Hematopoietic multipotent progenitor cell treated with erythropoietin and hydrocortisone succinate and interleukin-3 and kit ligand, for 4 days (in vitro differentiated cells): ENCODE measurements around the gene NPAS2.

ENCODE experiments used
- DNase-seq: peaks from one replicate; pipeline ENCODE4 v3.0.0-alpha.2; 2015

The NPAS2 gene

DNA sequence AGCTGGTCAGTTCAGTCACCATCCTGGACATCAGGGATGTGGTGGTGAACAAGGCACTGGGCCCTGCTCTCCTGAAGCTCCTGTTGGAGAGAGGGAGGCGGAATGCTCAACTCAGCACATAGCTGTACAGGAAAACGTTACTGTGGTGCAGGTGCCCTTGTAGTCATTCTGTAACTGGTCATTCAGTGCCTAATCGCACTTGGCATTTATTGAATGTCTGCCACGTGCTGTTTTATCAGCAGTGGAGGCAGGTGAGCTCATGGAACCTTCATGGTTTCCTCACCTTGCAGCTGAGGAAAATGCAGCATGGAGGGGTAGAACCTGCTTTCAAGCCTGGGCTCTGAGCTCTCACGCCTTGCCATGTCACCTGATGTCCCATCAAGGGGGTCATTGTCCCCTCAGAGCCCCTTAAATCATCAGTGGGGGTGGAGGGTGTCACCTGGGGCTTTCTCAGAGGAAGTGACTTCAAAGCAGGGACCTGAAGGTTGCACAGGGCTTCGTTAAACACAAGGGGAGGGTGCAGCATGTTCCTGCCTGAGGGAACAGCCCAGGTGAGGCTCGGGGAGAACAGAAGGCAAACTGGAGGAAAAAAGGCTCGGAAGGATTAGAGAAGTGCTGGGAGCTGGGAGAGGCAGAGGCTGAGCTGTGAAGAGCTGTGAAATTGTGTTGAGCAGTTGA is 126.1 kb downstream of the NPAS2 start:
- DNase-seq: no peak

DNA sequence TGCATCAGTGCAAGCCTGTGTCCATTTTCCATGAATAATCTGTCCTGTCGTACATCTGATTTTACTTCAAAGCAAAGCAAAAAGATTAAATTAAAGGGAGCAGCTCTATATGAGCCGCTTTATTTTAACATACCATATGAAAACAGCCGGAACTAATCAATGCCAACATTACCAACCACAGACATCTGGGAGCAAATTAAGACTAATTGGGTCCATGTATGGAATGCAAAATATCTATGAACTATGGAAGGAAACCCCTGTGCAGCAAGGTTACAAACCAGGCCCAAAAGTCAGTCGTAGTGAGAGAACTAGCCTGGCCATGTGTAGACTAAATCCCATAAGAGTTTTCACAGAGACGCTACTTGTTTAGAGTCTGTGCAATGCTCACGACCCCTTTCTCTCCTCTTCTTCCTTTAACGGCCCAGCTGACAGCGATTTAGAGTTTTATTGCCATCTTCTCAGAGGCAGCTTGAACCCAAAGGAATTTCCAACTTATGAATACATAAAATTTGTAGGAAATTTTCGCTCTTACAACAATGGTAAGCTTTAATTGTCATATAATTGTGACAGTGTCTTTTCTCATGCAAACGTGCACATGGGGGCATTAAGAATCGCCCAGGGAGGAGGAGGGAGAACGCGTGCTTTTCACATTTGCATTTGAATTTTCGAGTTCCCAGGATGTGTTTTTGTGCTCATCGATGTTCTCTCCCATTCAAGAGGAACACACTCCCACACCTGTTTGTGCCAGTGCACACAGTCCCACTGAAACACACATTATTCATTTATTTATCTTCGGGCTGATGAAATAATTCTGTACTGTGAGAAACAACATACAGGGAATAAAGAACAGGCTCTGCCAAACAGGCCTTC is 129.2 kb downstream of the NPAS2 start:
- no peak for DNase-seq

DNA sequence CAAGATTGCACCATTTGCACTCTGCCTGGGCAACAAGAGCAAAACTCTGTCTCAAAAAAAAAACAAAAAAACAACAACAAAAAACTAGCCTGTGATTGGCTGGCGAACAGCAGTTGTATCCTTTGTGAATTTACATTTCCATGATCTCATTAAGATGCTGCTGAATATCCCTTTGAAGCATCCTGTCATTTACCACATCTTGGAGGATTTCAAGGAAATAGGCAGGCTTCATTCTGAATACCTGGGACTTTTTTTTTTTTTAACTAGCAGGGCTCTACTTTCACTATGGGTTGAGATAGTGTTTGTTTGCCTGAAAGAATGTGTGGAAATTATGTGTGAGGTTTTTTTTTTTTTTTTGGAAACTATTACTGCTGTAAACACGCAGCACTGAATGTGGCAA is 132.6 kb downstream of the NPAS2 start:
- no peak for DNase-seq

DNA sequence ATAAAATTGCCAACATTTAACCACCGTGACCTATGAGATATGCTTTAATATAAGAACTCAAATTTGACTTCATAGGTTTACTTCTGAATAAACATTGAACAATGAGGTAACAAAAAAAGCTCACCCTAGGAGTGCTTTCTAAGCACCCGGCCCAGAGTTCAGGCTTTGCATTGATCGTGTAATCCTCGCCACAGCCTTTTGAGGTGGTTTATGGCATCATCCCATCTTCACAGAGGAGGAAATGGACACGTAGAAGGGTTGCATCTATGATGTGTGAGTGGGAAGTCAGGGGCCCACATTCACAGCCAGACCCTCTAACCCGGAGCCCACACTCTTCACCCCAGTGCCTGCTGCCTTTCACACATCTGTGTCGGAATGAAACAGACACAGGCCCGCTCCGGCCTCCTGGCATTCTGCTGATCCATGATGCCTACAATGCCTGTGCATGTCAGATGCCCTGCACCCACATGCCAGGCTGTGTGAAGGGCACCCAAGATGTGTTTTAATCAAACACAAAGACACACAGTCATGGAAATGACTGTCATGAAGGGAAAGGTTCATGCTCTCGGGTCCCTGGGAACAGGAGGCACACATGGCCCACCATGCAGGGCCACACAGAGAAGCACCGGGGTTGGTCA is 133.6 kb downstream of the NPAS2 start:
- DNase-seq: no peak

DNA sequence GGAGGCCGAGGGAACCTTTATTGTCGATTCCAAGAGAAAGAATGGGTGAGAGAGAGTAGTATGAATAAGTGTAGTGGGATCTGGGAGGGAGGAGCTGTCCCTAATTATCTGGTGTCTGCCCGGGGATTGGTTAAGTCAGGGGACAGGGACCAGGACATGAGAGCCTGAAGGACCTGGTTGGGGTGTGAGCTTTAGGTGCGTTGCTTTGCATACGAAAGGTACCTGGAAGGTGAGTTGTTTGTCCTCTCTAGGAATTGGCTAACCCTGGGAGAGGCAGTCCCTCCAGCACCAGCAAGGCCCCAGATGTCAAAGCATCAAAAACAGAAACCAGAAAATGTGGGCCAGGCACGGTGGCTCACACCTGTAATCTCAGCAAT is 134.1 kb downstream of the NPAS2 start:
- no peak for DNase-seq

DNA sequence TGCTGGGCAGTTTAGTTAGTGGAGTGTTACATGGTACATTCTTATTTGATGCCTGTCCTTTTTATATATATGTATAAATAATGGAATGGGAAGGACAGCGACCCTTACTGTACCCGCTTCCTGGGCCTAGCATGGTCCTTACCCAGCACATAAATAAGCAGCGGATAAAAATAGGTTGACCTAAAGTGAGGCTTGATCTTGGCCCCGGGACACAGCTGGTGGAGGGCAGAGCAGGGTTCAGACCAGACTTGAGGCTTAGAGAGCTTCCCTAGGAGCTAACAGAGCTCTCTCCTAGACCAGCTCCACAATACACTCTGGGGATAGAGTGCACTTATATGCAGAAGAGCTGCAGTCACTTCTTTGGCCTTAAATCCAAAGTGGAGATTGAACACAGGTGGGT is 135.3 kb downstream of the NPAS2 start:
- DNase-seq: no peak

DNA sequence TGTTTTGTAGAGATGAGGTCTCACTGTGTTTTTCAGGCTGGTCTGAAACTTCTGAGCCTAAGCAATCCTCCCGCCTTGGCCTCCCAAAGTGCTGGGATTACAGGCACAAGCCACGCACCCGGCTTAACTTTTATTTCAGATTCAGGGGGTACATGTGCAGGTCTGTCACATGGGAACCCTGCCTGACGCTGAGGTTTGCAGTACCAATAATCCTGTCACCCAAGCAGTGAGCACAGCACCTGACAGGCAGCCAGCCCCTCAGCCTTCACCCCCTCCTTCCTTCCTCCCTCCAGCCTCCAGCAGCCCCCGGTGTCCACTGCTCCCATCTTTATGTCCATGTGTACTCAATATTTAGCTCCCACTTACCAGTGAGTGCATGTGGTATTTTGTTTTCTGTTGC is 136.1 kb downstream of the NPAS2 start:
- DNase-seq: no peak

DNA sequence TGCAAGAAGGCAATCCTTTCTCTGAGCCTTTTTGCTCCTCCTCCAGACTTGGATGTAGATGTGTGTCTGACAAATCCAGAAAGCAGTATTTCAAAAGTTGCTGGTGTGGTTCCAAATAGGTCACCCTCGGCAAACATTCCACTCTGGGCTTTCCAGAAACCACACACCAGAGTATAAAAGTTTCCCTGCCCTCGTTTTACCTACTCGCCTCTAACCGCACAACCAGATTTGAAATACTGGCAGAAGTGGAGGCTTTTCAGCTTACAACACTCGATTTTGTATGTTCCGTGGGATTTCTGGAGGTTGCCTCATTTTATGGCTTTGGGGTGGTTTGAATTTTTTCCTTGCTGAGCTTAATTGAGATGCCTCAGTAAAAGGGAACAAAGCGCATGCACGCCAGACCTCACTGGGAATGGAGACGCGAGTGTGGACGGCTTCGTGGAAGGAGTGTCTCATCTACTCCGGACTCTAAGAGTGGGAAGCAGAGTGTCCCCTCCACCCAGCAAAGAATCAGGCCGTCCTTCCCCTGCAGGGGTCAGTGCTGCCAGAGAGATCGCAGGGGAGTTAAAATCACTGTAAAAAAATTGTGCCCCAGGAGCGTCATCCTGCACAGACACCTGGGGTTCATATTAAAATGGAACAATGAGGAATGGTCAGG is 138.2 kb downstream of the NPAS2 start:
- DNase-seq: no peak

DNA sequence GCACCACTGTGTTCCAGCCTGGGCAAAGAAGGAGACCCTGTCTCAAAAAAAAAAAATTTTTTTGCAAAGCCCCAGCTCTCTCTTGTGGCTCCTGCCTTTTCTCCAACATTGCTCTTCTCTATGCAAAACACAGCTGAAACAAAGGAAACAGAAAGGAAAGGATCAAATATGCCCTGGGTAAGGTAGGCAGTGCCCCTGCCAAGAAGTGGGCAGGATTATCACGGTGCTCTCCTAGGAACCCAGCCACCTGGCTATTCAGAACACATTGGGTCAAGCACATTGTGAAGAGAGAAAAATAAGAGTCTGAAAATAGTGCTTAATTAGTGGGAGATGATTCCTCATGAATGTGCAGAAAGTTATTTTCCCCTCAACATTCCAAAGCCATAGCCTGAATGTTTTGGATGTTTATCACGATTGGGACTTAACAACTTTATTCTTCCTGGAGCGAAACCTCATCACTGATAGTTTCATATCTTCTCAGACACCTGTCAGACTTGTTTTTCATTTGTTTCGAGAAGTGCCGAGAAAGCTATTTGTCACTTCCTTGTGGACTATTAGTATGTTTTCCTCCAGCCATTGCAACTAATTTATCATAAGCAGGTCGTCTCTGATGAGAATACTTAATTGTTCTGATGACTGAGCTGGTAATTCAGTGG is 139.4 kb downstream of the NPAS2 start:
- no peak for DNase-seq

DNA sequence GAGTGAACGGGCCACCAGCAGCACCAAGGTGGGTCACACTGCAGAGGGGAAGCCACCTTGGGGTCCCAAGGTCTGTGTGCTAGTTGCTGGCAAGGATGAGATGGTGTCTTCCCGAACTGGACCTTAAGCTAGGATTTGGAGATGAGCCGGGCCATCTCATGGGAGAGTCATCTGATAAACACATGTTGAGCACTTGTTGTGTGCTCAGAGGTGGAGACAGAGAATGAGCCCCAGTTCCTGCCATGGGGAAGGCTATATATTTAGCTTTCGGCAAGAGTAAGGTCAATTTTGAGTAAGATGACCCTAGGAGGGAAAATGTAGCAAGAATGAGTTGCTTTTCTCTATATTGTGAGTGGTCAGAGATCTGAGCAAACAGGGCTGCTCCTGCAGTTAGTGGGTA is 140.7 kb downstream of the NPAS2 start:
- no peak for DNase-seq

DNA sequence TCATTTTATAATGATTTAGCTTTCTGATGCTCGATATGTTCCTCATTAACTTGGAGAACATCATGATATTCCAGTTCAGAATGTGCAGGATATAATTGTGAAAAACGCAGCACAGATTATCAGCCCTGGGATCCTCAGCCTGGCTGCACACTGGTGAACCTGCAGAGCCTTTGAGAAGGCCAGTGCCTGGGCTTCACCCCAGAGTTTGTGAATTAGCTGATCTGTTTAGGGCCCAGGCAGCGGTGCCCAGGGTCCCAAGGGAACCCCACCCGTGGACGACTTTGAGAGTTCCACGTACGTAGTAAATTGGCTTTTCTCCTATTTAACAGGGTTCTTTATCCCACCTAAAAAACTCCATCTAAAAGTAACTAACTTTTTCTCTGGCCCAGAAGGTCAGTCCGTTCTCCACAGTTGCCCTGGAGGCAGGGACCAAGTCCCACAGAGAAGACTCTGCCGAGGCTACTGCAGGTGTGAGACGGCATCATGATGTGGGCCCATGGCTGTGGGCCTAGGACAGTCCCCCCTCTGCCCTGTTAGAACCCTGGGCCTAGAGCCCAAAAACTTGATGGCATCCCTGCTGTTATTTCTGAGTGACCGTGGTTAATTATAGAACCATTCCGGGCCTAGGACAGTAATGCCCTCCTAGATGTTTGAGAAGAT is 142.6 kb downstream of the NPAS2 start:
- DNase-seq: no peak

DNA sequence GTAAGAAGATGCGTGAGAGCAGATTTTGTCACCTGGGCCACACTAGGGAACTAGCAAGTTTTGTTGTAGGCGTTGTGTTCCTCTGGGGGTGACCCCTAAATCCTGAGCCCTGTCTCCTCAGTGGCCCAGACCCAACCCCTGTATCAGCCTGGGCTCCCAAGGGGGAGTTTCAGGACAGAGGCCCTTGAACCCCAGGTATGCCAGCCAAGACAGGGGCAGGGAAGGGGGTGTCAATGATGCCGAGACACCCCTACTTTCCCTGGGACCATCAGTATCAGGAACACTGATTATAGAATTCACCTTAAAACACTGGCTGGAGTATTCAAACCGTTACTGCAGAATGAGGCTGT is 143.1 kb downstream of the NPAS2 start:
- DNase-seq: no peak

DNA sequence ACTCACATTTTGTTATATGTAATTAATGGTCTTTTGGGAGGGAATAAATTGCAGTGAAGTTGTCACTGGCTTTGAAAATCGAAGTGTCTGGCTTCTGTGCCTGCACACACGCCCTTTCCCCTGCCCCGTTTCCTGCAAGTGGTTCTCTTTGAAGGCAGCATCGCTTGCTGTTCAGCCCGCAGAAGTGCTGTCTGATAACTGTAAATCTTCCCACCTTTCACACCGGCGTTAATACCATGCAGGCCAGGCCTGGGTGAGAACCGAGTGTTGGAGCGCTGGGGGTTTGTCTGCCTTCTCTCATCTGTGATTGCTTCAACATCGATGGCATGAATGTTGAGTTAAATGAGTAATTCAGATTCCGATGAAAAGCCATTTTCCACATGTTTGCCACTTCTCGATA is 144.3 kb downstream of the NPAS2 start:
- no peak for DNase-seq

DNA sequence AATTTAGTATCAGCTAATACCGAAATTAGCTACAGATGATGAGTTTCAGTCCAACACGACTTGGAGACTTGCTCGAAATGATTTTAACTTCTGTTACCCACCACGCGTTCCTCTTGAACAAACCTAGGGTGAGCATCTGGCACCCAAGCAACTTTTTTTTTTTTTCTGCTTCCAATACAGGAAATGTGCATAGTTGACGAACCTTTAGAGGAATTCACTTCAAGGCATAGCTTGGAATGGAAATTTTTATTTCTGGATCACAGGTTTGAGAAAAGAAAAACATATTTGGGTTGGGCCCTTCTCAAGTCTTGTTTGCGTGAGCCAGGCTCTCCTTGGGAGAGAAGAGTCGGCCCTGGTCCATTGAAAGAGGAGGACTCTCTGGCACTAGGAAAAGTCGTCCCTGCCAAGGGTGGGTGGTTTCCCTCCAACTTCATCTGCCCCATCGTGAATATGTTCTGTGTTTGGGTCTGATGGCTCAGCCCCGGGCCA is 144.8 kb downstream of the NPAS2 start:
- DNase-seq: no peak

DNA sequence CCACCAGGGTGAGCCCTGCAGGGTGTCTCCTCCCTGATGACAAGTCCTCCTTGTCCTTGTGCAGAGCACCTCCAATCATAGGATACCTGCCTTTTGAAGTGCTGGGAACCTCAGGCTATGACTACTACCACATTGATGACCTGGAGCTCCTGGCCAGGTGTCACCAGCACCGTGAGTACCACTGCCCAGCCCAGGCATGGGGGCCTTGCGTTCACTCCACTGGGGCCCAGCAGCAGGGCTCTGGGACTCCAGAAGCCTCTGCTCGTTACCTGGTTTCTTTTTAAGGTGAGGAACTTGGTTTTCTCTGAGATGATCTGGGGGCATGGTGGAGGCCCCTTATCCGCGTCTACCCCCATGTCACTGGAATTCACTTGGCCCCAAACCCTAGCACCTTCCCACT is 145.7 kb downstream of the NPAS2 start:
- no peak for DNase-seq

DNA sequence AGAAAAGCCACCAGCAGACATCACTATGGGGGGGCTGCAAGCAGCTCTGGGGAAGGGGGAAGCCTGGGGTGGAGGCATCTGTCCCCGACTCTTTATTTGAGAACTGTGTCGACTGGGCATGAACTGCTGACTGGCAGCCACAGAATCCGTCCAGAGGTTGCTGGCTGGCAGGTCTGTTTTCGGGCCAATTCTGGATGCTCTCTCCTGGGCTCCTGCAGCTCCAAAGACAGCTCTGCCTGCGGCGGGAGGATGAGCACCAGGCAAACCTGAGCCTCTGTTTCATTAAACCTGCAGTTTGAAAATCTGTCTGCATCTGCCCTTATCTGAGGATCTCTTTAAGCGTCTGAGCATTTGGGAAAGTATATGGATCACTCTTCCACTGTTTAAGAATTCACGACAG is 147.8 kb downstream of the NPAS2 start:
- DNase-seq: no peak

DNA sequence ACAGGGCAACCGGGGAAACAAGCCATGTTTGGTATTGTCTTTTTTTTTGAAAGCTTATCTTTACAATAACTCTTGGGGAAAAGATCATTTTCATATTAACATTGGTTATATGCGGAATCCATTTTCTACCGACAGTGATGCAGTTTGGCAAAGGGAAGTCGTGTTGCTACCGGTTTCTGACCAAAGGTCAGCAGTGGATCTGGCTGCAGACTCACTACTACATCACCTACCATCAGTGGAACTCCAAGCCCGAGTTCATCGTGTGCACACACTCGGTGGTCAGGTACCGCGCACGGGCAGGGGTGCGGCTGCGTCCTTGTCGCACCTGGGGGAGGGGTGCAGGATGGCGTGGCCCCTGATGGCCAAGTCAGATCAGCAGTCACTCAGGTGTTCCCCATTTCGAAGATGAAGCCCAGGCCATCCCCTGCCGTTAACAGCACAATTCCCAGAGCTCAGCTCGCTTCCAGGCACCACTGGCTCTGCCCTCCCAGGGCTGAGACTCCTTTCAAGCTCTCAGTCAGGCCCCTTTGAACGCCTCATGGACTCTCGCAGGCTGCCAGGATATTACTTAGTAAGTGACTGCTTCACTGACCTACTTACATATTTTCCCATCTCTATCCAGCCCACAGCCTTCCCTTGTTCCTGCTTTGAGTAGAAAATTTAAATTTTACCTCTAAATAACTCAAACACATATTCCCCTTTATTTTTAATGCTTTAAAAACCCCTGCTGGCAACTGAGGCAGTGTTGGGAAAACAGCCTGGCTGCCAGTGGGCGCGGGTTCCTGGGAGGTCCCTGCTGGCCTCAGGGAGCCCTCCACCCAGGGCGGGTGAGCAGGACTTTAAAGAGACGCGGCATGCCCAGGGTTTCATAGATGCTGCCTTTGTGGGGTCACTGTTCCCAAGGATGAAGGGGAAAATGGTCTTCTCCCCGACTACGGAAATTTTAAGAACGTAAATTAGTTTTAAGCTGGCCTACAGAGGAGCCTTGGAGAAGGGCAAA is 148.5 kb downstream of the NPAS2 start:
- DNase-seq: no peak

DNA sequence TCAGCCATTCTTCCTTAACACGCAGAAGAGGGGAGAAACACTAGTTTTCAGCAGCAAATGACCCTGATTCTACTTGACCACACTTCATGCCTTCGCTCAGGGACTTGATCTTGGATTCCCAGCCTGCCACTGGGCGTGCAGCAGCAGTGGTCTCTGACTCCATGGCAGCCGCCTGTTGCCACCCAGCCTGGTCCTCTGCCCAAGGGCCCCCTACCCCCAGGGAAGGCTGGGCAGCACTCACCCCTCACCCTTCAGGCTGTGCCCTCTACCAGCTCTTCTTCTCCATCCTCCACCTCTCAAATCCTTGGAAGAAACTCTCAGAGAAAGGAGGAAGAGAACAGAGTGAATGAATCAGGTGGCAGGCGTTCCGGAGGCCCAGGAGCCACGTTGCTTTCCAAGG is 150.1 kb downstream of the NPAS2 start:
- no peak for DNase-seq

DNA sequence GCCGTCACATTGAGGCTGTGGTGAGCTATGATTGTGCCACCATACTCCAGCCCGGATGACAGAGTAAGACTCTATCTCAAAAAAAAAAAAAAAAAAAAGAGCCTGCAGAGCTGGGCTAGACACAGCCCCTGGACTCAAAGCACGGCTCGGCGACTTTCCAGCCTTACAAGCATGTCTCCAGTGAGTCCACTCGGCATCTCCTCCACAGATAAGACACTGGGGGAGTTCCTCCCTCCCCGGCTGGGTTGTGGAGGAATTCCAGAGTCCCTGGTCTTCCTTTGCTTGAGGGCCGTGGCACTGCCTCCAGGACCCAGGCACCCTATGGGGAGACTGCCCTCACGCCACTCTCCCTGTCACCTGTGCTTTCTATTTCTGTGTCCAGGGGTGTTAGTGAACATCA is 151.3 kb downstream of the NPAS2 start:
- DNase-seq: no peak

DNA sequence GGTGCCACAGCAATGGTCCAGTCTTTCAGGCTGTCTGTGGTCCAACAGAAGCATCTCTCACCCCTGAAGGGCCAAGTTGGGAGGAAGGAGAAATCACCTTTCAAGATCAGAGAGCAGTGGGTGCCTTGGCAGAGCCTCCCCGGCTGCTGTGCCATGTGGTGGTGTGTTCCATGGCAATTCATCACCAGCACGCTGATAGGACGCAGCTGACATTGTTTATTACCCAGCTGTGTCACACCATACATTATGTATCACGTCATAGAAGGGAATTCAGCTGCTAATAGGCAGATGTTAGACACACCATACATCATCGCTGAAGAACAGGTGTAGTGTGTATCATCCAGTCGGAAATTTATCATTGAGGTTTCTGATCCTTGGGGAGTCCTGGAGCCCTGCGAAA is 152.5 kb downstream of the NPAS2 start:
- no peak for DNase-seq
